K562 (cell line): Measurements from ENCODE around the gene CSAD. TPM values are rescaled to one million over a fixed set of nuclear protein-coding genes. Genes with fewer than 3 reads are reported as not detected.

Source experiments
- ATAC-seq: fragments of 200-7000 bp; cut with Tn5 transposase; 3 replicates; pipeline ENCODE4 v1.9.1; 2020; ENCODE audit warnings: moderate library complexity
- BruUV-seq: library from RNA; stranded (reverse); fragments of 400-500 nt; replicated peaks from 2 replicates; lab custom pipeline; 2021; lab: Mats Ljungman, UMichigan
- CTCF ChIA-PET: fragments of 300-600 bp; formaldehyde crosslinking; extraction: SDS; loops from one replicate; lab custom pipeline; 2021; ENCODE audit warnings: low intra/inter-chr PET ratio; lab: Yijun Ruan, JAX
- POLR2A ChIA-PET: fragments of 300-600, 350-650 bp; sonication (Branson Sonifier 250); formaldehyde crosslinking; extraction: SDS; loops from one replicate; lab custom pipeline; 2021; ENCODE audit warnings: antibody characterized with exemption, inconsistent platforms; lab: Yijun Ruan, JAX
- DNase-seq, 4 experiments: peaks; one replicate each; pipeline versions ENCODE4 v3.0.0 to v3.0.0-alpha.2; 2011 to 2018; ENCODE audit warnings: low spot score in 3 of 4, mixed read lengths in 3 of 4; ENCODE audit errors: extremely low read depth in 1 of 4
- FAIRE-seq: peaks from 2 replicates; lab custom pipeline; 2011; peaks lifted over from hg19 to GRCh38; lab: Jason Lieb, UNC
- H2AFZ ChIP-seq: 2 replicates; pipeline ENCODE4 v1.6.0; 2011; ENCODE audit warnings: low read depth, low read length, control low read depth, inconsistent platforms
- H3K27ac ChIP-seq: fragments of 200-600 bp; 3 replicates; pipeline ENCODE4 v1.8.0; 2011; ENCODE audit warnings: low read depth, mild to moderate bottlenecking, control low read depth, inconsistent platforms, low read length, moderate library complexity, mixed read lengths; ENCODE audit errors: extremely low read depth
- H3K27me3 ChIP-seq, 2 experiments: fragments of 300-600 bp in 1 of 2; 2 replicates in 1 of 2; 3 replicates in 1 of 2; pipeline versions ENCODE4 v1.6.0 to v1.8.0; 2011; ENCODE audit warnings: inconsistent platforms in 2 of 2, low read length in 2 of 2, mild to moderate bottlenecking in 1 of 2, mixed read lengths in 1 of 2, moderate library complexity in 1 of 2; ENCODE audit not compliant: control insufficient read depth in 2 of 2, insufficient read depth in 2 of 2
- H3K36me3 ChIP-seq: fragments of 300-600 bp; 3 replicates; pipeline ENCODE4 v1.8.0; 2011; ENCODE audit warnings: mild to moderate bottlenecking, low read length, inconsistent platforms; ENCODE audit not compliant: control insufficient read depth, insufficient read depth
- H3K4me1 ChIP-seq, 2 experiments: fragments of 200-600 bp in 1 of 2; replicated peaks in 1 of 2; 2 replicates in 1 of 2; 3 replicates in 1 of 2; pipeline versions ENCODE4 v1.5.1 to v1.8.0; 2011; ENCODE audit warnings: inconsistent platforms in 2 of 2, low read length in 2 of 2, mild to moderate bottlenecking in 1 of 2, mixed read lengths in 1 of 2, moderate library complexity in 1 of 2; ENCODE audit not compliant: control insufficient read depth in 2 of 2, insufficient read depth in 2 of 2
- H3K4me2 ChIP-seq: 2 replicates; pipeline ENCODE4 v1.6.1; 2011; ENCODE audit warnings: low read length, control low read depth, inconsistent platforms, mixed read lengths; ENCODE audit not compliant: insufficient read depth
- H3K4me3 ChIP-seq: fragments of 200-600 bp; sonication (generic), shearing (Covaris generic); 2 replicates; pipeline ENCODE4 v1.5.1; 2016; ENCODE audit warnings: control low read depth, inconsistent platforms
- H3K79me2 ChIP-seq: fragments of 200-600 bp; 3 replicates; pipeline ENCODE4 v1.8.0; 2011; ENCODE audit warnings: low read length, inconsistent platforms; ENCODE audit not compliant: control insufficient read depth, insufficient read depth
- H3K9ac ChIP-seq, 2 experiments: 2 replicates each; pipeline versions ENCODE4 v1.6.0 to v1.6.1; 2011; ENCODE audit warnings: low read depth in 2 of 2, low read length in 2 of 2, control low read depth in 1 of 2, inconsistent platforms in 1 of 2, mild to moderate bottlenecking in 1 of 2, mixed read lengths in 1 of 2; ENCODE audit not compliant: insufficient read depth in 1 of 2
- H3K9me1 ChIP-seq: one replicate; pipeline ENCODE4 v1.6.0; 2011; ENCODE audit warnings: inconsistent platforms, mild to moderate bottlenecking, low read length, moderate library complexity; ENCODE audit not compliant: control insufficient read depth, insufficient read depth
- H3K9me3 ChIP-seq: replicated peaks from 2 replicates; pipeline ENCODE4 v1.5.1; 2011; ENCODE audit warnings: low read depth, low read length, inconsistent platforms; ENCODE audit not compliant: control insufficient read depth, insufficient read depth
- H4K20me1 ChIP-seq: replicated peaks from 2 replicates; pipeline ENCODE4 v1.6.1; 2011; ENCODE audit warnings: low read length, inconsistent platforms, mixed read lengths; ENCODE audit not compliant: control insufficient read depth, insufficient read depth
- CEBPB ChIP-seq: fragments of 450-650 bp; IDR thresholded peaks from 2 replicates; pipeline ENCODE4 v1.6.1; 2016; ENCODE audit warnings: missing genetic modification characterization, missing compliant biosample characterization
- CEBPG ChIP-seq, 3 experiments: fragments of 200-800 bp in 1 of 3; sonication (Bioruptor generic) in 1 of 3; sonication (generic) in 1 of 3; formaldehyde crosslinking in 1 of 3; IDR thresholded peaks in 2 of 3; conservative IDR thresholded peaks in 1 of 3; 2 replicates each; pipeline versions ENCODE4 v1.6.1 to v1.8.0; 2016 to 2022; ENCODE audit warnings: missing compliant biosample characterization in 2 of 3, missing genetic modification characterization in 2 of 3, mild to moderate bottlenecking in 1 of 3, missing genetic modification reagents in 1 of 3
- MTA2 ChIP-seq: fragments of 450-650 bp; IDR thresholded peaks from 2 replicates; pipeline ENCODE4 v1.6.1; 2016; ENCODE audit warnings: low read depth
- TAF15 ChIP-seq: fragments of 200-400 bp; formaldehyde crosslinking; IDR thresholded peaks from 2 replicates; pipeline ENCODE4 v1.6.1; 2017; ENCODE audit warnings: mild to moderate bottlenecking, low read depth, low read length, moderate library complexity
- TFAM ChIP-seq: fragments of 250-450 bp; sonication (Bioruptor Pico); conservative IDR thresholded peaks from 2 replicates; pipeline ENCODE4 v1.5.0; 2021; ENCODE audit warnings: mild to moderate bottlenecking, moderate library complexity
- ZBTB7A ChIP-seq: IDR thresholded peaks from 2 replicates; pipeline ENCODE4 v1.6.1; 2011; ENCODE audit warnings: low read depth, mild to moderate bottlenecking, low read length, moderate library complexity, borderline replicate concordance; ENCODE audit not compliant: control insufficient read depth
- WGBS: fragments of 100-300 bp; shearing (Covaris generic); methylation state at CpG from one replicate; pipeline ENCODE4 v1.1.6; 2016; ENCODE audit warnings: low coverage, mixed read lengths; ENCODE audit not compliant: insufficient coverage; ENCODE audit errors: missing lambda C conversion rate; 5-methylcytosine and 5-hydroxymethylcytosine counted together
- in situ Hi-C: fragments of 300-500 bp; cut with MboI; formaldehyde crosslinking; loops from 4 replicates; pipeline ENCODE4 v1.15.0; 2018; ENCODE audit warnings: inconsistent platforms, mixed read lengths
- intact Hi-C: fragments of 100-400 bp; cut with micrococcal nuclease; formaldehyde crosslinking; loops from 2 replicates; pipeline ENCODE4 v1.14.2; 2022
- polyA plus RNA-seq, 8 experiments: library from polyadenylated mRNA; depleted of rRNA in 4 of 8; stranded (reverse) in 5 of 8; unstranded in 3 of 8; fragments of >200 nt; fragmentation: Nextera tagmentation in 2 of 8; fragmentation: Illumina TruSeq in 1 of 8; extraction: Ambion mirVana in 2 of 8; extraction: Trizol in 1 of 8; gene quantifications; 2 replicates each; pipeline versions ENCODE4 v1.2.1 to v1.2.3, GENCODE V29; 2011 to 2014; ENCODE audit warnings: inconsistent platforms in 1 of 8, missing spikeins in 1 of 8
- total RNA-seq, 7 experiments: library from RNA; depleted of rRNA in 6 of 7; stranded (reverse); fragments of >200 nt in 6 of 7; fragmentation: Illumina TruSeq in 2 of 7; extraction: Trizol in 2 of 7; gene quantifications; 2 replicates each; pipeline versions ENCODE4 v1.2.1 to v1.2.3, GENCODE V29; 2011 to 2021; ENCODE audit warnings: low replicate concordance in 1 of 7

The CSAD gene
- total and polyA plus RNA-seq, 9 of the 15 experiments (the other 6 are each of a cell fraction or from before 2014, with no cell fraction given), result 1.8 to 19.6 (median 8.1) TPM

DNA sequence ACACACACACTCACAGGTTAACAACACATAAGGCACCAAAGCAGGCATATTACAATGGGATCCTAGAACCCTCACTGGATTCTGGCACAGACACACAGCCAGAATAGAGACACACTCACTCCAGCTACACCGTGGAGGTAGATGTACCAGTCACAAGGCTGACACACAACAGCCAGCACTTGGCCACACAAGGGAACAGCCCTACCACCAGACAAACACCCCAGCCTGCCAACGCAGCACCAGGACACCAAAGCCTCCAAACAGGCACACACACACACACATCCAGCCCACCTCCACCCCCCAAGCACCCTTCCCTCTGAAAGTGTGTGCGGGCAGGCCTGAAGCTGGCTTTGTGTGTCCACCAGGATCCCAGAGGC lies 37.2 kb upstream of the CSAD start:
- Histone ChIP-seq H3K4me3 (no peak overlapping the region), H3K9me1 (no peaks in the 10 kb centered on the region), H3K79me2 (peaks cover 24% of the 10 kb centered on the region), H3K27ac (peak overlapping the region; percentile 41), H3K4me1 (peaks cover 30 to 71% of the 10 kb centered on the region in 2 experiments), H3K9me3 (no peaks in the 10 kb centered on the region), H2AFZ (peak overlapping the region; percentile 61), H3K36me3 (peaks cover 24% of the 10 kb centered on the region; the same call in 2 of the 3 replicates), H3K4me2 (peak overlapping the region; percentile 47; the same call in 1 of the 2 replicates), H3K27me3 (no peaks in the 10 kb centered on the region), H4K20me1 (no peaks in the 10 kb centered on the region), H3K9ac (peak overlapping the region in 1 of 2 experiments; percentile 81; a peak in 3 of 4 replicates)
- POLR2A ChIA-PET, result interaction anchor here (0.6 to 1.4 kb wide), 5 partner anchors 17 to 313 kb away, joined by 3 to 6 read pairs (median 3); partner anchors contain the start of genes KRT8 and PFDN5
- no peak for FAIRE-seq
- BruUV-seq, result no TSS peak
- intact Hi-C loops (no loop called here), in situ Hi-C loops (no loop called here)
- ATAC-seq, result no peak
- 57% methylated on average over 3 of the region's 3 CpGs for WGBS
- CTCF ChIA-PET, result interaction anchor here (0.7 kb wide), 1 partner anchor 33 kb away, joined by 3 read pairs; no protein-coding TSS in a partner anchor
- TF ChIP-seq ZBTB7A (peak; percentile 18; the same call in 1 of the 2 replicates), MTA2 (no peak)
- DNase-seq, result no peak

- H3K9ac ChIP-seq, result peak overlapping the region in 1 of 2 experiments; percentile 81; a peak in 3 of 4 replicates
- H3K9me3 ChIP-seq, result no peaks in the 10 kb centered on the region
- H3K79me2 ChIP-seq, result peaks cover 24% of the 10 kb centered on the region
- no peak for DNase-seq
- peak overlapping the region; percentile 47; the same call in 1 of the 2 replicates for H3K4me2 ChIP-seq
- H3K36me3 ChIP-seq, result peaks cover 26% of the 10 kb centered on the region; the same call in 2 of the 3 replicates
- H3K27me3 ChIP-seq, result no peaks in the 10 kb centered on the region
- 70% methylated on average over 16 of the region's 19 CpGs for WGBS
- no peaks in the 10 kb centered on the region for H3K9me1 ChIP-seq
- peaks cover 23 to 66% of the 10 kb centered on the region in 2 experiments for H3K4me1 ChIP-seq
- TF ChIP-seq TFAM (CRISPR knock-in tag) (no peak), CEBPG (CRISPR knock-in tag; IDR thresholded peaks at IDR 0.05) (peak; percentile 44; the same call in 1 of the 2 replicates), CEBPG (tag; conservative IDR thresholded peaks at IDR 0.05 in 1 of 2, IDR thresholded peaks at IDR 0.05 in 1 of 2) (no peak), TAF15 (no peak), CEBPB (tag) (peak; percentile 79)
- POLR2A ChIA-PET, result interaction anchor here (0.6 to 1.4 kb wide), 5 partner anchors 12 to 312 kb away, joined by 3 to 6 read pairs (median 3); partner anchors contain the start of genes KRT8 and PFDN5
- no peak overlapping the region for H3K4me3 ChIP-seq
- peak overlapping the region; percentile 41; the same call in 2 of the 3 replicates for H3K27ac ChIP-seq
- peak overlapping the region; percentile 61 for H2AFZ ChIP-seq
- FAIRE-seq, result no peak
- H4K20me1 ChIP-seq, result no peaks in the 10 kb centered on the region
- no TSS peak for BruUV-seq
- CTCF ChIA-PET, result no interaction called here
- in situ Hi-C loops, result no loop called here
- no peak for ATAC-seq
- intact Hi-C loops, result no loop called here
Measured at GRCh38 chr12:53217051-53217930, 36.6 kb upstream of the CSAD start.
